ENCODE data around the gene KLHDC8B. TPM values are rescaled to one million over a fixed set of nuclear protein-coding genes. Genes with fewer than 3 reads are reported as not detected.

Gene KLHDC8B
- polyA plus RNA-seq, 4 donors = 41.0 to 48.2 (median 47.9) TPM

DNA sequence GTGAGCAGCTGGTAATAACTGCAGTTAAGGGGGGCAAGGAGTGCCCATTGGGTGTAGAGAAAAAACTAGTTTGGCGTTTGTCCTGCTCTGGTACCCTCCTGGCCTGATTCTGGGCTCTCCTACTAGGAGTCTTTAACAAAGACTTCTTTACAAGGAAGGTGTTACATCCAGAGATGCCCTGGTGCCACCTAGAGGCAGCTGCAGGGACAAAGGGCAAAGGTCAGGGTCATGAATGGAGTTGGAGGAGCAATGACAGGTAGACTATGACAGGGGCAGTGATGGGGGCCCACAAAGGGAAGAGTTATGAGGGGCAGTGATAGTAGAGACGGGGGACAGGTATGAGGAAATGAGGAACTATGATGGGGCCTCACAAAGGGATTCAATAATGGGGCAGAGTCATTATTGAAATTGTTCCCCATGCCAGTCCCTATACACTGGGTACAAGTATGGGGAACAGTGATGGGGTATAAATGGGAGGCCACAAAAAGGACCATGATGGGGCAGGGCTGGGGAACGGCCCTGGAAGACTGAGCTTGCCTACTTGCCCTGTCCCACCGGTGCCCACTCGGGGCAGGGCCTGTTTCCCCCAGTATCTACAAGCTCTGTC is 13.2 kb upstream of the KLHDC8B start:
- DNase-seq (ENCODE audit: low read depth in 4 of 4, low spot score in 2 of 4) = no peak

DNA sequence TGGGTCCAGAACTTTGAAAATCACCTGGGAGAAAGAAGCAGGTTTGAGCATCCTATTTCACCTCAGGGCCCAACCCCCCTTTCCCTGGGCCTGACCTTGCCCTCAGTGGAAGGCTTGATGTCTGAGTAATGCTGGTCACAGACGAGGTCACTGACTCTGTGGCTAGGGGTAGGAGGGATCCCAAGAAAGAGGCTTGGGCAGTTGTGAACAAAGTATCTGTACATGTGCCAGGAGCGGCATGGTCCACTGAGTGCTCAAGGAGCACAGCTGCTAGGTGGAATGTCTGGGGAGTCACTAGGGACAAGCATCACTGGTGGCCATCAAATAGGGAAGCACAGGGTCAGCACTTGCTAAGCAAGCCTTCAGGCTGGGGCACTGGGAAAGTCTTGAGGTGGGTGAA is 12.6 kb upstream of the KLHDC8B start:
- no peak for DNase-seq (ENCODE audit: low read depth in 4 of 4, low spot score in 2 of 4)

DNA sequence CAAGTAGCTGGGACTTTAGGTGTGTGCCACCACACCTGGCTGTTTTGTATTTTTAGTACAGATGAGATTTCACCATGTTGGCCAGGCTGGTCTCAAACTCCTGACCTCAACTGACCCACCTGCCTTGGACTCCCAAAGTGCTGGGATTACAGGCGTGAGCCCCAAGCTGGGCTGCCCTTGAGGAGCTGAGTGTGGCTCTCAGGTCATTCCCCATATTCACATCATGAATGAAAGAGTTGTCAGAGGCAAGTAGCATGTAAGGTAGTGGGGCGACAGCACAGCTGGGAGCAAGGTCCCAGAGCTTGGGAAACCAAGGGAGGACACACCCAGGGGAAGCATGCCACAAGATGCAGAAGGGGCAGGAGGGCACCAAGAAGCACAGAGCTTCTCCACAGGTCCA is 10.2 kb upstream of the KLHDC8B start:
- DNase-seq (ENCODE audit: low read depth in 4 of 4, low spot score in 2 of 4) = no peak

DNA sequence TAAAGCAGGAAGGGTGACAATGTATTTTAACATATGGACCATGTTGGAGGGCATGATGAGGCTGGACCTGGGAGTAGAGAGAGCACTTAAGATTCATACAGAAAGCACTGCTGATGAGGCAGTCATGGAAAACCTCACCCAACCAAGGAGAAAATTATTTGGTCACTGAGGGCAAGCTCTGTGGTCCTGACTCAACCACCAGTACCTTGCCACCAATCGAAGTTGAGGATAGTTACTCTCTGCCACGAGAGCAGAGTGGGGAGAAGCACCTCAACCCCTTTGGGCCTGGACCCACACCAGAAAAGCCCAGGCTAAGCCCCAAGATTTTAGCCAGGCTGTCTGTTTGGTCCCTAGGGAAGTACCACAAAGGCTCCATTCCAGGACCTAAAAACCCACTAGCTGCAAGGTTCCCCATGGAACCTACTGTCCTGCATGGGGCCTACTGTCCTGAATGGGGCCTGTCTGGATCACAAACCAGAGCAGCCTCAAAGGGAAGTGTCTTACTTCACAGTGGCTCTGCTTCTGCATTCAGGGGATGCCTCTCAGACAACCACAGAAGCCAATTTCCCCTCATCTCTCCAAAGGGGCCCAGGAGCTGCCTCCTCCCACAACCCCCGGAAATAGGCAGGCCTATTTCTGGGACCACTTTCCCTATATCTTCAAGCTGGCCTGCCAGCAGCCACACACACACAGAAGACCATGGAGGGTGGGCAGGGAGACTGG is 9.4 kb upstream of the KLHDC8B start:
- no peak for DNase-seq (ENCODE audit: low read depth in 4 of 4, low spot score in 2 of 4)

DNA sequence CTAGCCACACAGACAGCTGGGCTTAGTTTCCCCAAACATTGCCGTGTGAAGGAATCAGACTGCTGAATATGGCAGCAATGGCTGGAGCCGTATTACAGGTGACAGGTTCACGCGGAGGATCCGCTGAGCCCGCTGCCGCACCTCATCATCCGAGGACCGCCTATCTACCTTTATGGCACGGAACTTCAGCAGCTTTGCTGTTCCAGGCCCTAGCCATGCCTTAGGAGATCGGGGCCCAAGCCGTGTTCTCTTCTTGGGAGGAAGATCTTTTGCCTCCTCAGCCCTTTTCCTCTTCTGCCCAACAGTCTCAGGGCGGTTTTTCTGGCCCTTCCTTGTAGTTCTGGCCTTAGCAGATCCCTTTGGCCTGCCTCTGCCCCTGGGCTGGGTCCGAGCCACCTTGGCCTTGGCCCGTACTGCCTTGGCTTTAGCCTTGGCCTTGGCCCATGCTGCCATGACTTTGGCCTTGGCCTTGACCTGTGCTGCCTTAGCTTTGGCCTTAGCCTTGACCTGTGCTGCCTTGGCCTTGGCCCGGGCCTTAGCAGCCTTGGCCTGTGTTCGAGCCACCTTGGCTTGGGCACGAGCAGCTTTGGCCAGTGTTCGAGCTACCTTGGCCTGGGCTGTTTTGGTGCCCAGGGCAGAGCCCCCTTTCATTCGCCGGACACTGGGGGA is 8.5 kb upstream of the KLHDC8B start:
- DNase-seq (ENCODE audit: low read depth in 4 of 4, low spot score in 2 of 4) = no peak

DNA sequence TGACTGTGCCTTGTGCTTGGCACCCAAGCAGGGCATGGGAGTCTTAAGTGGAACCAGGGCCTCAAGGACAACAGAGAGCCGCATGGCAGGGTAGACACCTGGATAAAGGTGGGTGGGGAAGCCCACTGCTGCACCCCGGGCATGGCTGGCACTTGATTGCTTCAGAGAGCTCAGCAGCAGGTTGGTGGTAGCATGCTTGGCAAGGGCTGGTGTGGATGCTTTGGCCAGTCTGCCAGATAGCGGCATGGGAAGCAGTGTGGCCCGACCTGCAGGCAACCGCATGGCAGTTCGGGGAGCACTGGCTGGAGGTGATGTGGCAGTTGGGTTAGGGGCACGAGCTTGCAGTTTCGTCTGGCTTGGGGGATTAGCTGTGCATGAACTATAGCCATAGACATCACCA is 7.8 kb upstream of the KLHDC8B start:
- no peak for DNase-seq (ENCODE audit: low read depth in 4 of 4, low spot score in 2 of 4)

DNA sequence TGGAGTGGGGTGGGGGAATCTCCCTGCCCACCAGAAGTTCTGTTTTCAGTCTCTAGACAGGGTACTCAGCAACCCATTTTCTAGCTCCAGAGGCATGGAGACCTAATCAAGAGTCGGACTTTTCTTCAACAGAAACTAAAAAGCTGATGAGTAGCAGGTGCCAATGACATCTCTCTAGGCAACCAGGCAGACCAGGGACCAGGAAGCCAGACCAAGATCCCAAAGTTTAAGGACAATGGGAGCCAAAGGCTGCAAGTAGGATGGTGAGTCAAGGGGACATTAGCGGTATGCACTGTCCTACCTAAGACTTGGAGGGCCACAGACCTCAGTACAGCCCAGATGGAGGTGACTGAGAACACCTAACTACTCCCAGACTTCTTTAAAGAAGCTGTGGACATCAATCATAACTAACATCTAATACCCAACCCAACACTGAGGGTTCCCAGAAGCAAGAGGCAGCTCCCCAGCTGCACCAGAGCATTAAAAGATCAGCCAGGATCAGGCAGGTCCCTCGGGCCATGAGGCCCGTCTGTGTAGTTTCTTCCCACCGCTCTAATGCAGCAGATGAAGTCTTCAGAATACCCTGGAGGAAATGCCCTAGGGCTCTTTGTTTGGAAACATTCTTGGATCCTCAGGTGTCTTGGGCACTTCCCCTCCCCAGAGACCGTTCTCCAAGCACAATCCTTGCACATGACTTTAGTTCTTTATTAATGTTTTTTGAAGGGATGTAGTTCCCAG is 6.2 kb upstream of the KLHDC8B start:
- DNase-seq (ENCODE audit: low read depth in 4 of 4, low spot score in 2 of 4) = no peak

DNA sequence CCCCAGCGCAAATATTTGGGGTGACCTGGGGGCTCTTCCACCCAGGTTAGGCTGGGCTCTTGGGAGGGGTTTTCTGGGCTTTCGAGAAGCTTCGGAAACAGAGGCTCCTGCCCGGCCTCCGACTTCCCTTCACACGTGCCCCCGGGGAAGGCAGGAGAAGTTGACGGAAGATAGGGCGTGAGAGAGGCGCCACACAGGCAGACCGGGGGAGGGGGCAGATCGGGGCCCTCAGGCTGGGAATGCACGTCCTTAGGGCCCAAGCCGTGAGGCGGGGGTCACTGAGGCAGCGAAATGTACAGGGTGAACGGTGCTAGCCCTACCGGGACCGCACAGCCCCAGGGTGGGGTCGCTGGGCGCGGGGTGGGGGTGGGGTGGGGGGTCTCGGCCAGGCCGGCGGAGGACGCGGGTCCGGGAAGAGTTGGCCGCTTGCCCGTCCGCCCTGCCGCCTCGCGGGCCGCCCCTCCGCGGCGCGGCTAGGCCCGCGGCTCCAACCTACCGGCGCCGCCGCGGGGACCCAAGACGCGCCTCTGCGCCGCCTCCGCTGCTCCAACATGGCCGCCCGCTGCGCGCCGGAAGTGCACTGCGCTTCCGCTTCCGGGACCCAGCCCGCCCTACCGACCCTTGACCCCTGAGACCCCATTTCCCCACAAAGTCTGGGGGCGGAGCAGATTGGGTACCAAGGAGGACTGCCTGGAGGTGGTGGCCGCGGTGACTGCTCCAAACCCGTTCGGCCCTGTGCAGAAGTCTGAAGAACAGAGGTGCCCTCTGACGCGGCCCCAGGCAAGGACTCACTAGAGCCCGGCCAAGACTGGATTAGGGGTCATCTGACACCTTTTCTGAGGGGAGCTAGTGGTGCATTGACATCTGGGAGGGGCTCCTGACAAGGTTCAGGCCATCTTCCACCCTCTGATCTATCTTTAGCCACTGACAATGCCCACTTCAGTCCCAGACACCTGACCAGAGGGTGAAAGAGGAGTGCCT is 5.3 kb upstream of the KLHDC8B start, which contains the start of gene CCDC71:
TSS of gene CCDC71 (minus strand) at position 561 of the 981 bp plus-strand sequence. CDS start 2,123 bp downstream, outside the sequence.
- DNase-seq (ENCODE audit: low read depth in 4 of 4, low spot score in 2 of 4) = peak in 1 of 4 donors; percentile 58

DNA sequence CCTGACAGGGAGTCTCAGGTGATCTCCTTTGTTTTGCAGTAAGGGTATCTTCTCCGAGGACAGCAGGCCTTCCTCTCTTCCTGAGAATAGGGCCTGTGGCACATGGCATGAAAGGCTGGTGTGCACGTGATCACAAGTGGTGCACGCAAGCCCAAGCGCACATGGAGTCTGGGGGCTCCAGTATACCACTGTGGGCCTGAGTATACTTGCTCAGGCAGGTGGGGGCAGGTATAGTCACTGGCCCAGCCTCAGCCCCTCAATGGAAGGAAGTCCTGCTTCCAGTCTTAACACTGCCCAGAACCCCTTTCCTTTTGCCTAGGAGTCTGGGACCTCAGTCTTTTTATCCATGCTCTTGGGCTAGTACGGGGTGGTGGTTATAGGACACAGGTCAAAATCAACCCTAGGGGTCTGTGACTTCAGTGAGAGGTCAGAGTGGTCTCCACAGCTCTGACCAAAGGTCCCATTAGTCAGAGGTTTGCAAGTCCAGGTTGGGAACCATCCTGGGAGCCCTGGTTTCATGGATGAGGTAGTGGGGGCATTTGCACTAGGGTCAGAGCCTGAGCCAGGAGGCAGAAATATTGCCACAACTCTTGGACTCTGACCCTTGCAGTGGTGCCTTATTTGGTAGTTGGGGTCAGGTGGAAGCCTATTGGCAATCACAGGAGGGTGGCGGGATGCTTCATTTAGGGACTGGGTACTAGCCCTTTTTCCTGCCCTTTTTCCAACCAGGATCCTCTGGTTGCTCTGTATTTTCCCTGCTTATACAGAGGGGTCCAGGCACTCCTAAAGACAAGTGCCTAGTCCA is 4.4 kb upstream of the KLHDC8B start:
- no peak for DNase-seq (ENCODE audit: low read depth in 4 of 4, low spot score in 2 of 4)

DNA sequence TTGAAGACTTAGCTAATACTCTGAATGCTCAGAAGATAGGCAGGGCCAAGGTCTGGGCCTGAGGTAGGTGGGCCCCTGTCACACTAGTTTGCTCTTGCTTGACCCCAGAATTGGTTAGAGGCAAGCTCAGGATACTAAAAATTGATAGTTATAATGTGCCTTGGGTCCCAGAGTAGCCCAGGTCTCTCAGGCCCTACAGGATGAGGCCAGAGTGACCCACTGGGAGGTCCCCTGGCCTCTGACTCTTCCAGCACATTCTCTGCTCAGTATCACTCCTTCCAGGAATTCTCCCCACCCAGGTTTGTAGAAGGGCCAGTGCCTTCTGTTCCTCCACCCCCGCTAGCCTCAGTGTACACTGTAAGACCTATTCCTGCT is 667 bp upstream of the KLHDC8B start:
- no peak for DNase-seq (ENCODE audit: low read depth in 4 of 4, low spot score in 2 of 4)

DNA sequence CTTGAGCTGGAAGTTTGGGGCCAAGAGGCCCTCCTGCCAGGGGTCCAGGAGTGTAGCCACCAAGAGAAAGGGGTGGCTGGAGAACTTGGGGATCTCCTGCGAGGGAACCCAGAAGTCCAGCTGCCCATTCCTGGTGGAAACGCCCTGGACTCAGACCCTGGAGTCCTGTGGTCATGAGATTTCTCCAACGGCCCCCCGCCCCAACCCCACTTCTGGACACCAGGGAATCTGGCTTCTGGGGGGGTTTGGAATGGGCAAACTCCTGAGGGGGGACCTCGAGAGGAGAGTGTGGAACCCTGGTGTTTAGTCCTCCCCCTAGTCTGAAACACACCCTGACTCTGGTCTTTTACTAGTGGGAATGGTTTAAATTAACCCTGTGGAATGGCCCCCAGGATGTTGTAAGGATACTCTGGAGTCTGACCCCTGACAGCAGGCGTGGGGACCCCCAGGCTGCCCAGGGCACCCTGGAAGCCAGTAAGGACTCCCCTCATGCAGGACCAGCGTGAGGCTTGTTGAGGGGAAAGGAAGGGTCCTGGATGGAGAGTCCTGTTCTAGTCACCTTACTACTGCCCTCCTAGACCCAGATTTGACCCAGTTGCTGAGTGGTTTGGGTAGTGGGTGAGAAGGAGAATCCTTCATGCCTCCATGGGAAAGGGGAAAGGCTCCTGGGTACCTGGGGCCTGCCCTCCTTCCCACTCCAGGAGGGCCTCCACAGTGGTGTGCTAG is 540 bp downstream of the KLHDC8B start:
- DNase-seq (ENCODE audit: low read depth in 4 of 4, low spot score in 2 of 4) = no peak

DNA sequence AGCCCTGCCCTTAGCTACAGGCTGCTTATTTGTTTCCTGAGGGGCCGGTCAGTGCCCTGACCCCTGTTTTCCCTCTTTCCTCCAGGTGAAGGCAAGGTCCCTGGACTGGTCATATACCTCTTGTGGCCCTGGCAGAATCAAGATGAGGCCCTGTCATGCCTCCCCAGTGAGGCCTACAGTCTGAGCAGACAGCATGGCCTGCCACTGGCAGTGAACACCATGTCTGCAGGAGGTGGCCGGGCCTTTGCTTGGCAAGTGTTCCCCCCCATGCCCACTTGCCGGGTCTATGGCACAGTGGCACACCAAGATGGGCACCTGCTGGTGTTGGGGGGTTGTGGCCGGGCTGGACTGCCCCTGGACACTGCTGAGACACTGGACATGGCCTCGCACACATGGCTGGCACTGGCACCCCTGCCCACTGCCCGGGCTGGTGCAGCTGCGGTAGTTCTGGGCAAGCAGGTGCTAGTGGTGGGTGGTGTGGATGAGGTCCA is 1.2 kb downstream of the KLHDC8B start:
- DNase-seq (ENCODE audit: low read depth in 4 of 4, low spot score in 2 of 4) = no peak

DNA sequence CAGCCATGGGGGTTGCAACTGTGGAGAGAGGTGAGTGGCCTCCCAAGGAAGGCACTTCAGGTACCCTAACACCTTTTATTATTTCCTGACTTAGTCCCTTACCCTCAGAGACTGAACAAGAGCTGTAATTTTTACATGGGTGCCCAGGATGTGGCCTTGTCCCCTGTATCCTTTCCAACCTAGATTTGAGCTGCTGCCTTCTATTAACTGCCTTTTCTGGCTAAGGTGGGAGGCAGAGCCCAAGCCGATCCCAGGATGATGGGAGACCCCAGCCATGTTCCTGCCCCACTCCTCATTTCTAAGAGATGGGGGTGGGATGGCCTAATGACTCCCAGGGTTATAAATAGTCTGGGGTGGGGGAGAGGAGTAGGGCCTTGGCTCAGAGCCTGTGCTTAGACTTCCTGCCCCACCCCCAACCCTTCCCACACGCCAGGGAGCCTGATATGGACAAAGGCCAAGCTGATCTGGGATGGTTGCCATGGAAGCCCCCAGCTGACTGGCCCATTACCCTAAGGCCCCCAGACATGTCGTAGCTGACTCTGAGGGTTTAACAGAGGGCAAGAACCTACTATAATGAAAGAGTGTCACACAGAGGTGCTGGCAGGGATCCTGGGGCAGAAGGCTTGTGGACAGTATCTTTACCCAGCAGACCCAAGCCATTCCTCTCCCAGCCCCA is 1.9 kb downstream of the KLHDC8B start:
- peak in 3 of 4 donors; percentile 47 to 76 (median 71) for DNase-seq (ENCODE audit: low read depth in 4 of 4, low spot score in 2 of 4)

DNA sequence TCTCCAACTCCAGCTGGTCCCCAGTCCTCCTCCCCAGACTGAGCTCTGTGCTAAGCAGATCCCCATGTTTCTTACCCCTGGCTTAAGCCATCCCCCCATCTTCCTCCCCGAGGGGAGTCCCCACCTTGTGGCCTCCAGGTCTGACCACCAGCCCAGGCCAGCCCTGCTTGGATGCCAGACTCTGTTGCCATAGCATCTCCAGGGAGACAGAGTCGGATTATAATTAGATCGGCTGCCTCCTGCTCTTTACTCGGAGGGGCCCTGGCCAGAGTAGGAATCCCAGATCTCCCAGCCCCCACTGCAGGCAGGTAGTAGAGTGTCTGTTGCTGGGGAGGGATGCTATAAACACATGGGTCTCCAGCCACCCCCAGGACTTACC is 2.4 kb downstream of the KLHDC8B start:
- DNase-seq (ENCODE audit: low read depth in 4 of 4, low spot score in 2 of 4) = no peak

DNA sequence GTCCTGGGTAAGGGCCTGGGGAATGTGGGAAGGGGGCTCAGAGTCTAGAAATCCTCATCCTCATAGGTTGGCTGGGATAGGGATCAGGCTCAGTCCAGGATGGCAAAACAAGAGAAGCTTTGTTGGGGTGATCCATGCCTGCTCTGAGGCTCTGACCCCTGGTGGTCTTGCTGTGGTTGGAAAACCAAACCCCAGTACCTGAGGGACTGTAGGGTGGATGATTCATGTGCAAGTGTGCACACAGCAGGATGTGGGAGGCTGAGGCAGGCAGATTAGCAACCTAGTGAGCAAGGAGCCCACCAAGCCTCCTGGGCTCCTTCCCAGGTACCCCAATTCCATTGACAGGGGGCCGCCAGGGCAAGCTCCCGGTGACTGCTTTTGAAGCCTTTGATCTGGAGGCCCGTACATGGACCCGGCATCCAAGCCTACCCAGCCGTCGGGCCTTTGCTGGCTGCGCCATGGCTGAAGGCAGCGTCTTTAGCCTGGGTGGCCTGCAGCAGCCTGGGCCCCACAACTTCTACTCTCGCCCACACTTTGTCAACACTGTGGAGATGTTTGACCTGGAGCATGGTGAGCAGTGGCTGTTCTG is 3.1 kb downstream of the KLHDC8B start:
- no peak for DNase-seq (ENCODE audit: low read depth in 4 of 4, low spot score in 2 of 4)

DNA sequence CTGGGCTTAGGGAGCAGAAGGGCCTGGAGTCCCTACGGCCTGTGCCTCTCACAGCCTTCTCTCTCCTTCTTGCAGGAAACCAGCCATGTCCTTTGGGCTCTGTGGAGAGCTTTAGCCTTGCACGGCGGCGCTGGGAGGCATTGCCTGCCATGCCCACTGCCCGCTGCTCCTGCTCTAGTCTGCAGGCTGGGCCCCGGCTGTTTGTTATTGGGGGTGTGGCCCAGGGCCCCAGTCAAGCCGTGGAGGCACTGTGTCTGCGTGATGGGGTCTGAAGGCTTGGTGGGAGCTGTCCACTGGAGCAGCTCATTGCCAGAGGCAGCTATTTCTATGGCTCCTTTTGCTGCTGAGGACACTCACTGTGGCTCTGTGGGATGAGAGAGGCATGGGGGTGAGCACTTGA is 4.1 kb downstream of the KLHDC8B start:
- DNase-seq (ENCODE audit: low read depth in 4 of 4, low spot score in 2 of 4) = no peak

DNA sequence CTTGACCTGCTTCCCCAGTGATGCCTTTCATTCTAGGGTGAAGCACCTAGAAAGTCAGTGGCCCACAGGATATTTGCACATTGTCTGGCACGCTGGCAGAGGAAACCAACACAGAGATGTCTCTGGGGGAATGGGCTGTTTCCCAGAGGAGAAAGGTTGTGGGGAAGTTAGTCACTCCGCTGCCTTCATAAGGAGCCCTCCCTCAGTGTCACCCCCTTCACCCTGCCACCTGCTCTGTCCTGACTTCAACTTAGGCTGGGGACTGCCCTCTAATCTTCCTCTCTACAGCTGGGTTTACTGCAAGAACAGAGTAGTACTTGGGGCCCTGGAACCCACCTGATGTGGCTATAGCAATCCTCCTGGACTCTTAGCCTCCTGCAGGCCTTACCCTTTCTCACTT is 5.7 kb downstream of the KLHDC8B start:
- no peak for DNase-seq (ENCODE audit: low read depth in 4 of 4, low spot score in 2 of 4)
